Right renal pelvis (tissue), 4 donors: ENCODE measurements around the gene CAMK4. TPM values are rescaled to one million over a fixed set of nuclear protein-coding genes. Genes with fewer than 3 reads are reported as not detected.

Experiments used
- DNase-seq, 4 donors: peaks; one replicate each; pipeline ENCODE4 v3.0.0-alpha.2; 2013; ENCODE audit warnings: low read depth in 4 of 4, low spot score in 3 of 4, missing footprints in 1 of 4
- polyA plus RNA-seq, 4 donors: library from polyadenylated mRNA; unstranded; fragments of 120-200 nt; gene quantifications; one replicate each; pipeline ENCODE4 v1.2.1, GENCODE V29; 2013; ENCODE audit not compliant: insufficient read length in 4 of 4

The CAMK4 gene
- polyA plus RNA-seq, 4 donors = 5.3 to 6.8 (median 5.6) TPM

DNA sequence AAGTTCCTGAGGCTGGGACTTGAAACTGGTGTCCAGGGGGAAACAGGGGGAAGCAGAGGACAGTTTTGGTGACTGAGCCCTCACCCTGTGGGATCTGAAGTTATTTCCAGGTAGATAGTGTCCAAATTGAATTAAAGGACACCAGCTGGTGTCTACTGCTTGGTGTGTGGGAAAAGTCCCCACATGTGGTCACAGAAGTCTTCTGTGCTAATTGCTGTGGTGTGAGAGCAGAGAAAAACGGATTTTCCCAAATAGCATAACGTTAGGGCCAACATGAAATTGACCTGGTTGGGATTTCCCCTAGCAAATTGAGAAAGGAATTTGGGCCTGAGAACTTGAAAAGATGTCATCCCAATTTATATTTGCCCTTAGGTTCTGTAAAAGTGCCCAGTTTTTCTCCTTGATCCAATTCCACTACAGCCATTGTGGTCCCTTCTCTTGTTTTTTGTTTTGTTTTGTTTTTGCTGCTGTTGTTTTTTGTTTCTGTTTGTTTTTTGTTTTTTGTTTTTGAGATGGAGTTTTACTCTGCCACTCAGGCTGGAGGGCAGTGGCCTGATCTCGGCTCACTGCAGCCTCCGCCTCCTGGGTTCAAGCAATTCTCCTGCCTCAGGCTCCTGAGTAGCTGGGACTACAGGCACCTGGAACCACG, 293.8 kb downstream of the CAMK4 start:
- no peak for DNase-seq

DNA sequence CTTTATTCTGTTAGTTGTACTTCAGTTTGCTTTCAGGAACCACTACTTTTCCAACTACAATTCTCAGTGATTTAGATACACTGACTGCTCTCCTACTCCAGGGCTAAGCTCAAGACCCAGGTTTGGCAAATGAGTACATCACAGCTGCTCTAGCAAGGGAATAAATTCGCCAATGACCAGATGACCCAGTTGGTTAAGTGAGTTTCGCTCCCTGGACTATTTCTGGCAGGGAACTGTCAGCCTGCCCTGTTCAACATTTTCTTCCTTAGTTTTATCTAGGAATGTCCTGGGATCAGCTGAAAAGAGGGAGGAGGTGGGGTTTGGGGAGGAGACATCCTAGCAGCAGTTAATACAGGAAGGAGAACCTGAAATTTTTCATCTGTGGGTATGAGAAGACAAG, 294.6 kb downstream of the CAMK4 start:
- no peak for DNase-seq

DNA sequence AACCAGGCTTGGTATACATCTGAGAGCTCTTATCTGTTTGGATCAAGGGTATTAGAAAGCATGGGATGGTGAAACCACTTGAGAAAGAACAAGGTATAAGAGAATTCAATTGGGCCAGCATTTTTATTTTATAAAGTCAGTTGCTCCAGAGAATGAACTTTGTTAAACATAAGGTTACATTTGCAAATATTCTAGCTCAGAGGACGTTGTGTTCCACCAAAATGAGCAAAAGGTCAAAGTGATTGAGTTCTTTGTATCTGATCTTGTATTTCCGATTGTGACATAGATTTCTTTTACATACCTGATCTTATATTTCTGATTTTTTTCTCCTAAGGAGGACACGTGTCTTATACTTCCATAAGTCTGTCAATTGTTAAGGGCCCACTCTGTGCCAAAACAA, 296.7 kb downstream of the CAMK4 start:
- no peak for DNase-seq

DNA sequence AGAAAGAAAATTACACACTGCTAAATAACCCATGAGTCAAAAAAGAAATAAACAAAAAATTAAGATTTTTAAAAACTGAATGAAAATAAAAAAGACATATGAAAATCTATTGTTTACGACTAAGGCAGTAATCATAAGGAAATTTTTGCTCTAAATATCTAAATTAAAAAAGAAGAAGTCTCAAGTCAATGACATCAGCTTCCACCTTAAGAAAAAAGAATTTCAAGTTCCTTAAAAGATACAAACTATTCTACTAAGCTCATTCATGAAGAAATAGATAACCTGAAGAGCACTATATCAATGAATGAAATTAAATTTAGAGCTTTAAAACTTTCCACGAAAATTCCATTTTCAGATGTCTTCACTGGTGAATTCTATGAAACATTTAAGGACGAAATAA, 303.9 kb downstream of the CAMK4 start:
- DNase-seq = no peak

DNA sequence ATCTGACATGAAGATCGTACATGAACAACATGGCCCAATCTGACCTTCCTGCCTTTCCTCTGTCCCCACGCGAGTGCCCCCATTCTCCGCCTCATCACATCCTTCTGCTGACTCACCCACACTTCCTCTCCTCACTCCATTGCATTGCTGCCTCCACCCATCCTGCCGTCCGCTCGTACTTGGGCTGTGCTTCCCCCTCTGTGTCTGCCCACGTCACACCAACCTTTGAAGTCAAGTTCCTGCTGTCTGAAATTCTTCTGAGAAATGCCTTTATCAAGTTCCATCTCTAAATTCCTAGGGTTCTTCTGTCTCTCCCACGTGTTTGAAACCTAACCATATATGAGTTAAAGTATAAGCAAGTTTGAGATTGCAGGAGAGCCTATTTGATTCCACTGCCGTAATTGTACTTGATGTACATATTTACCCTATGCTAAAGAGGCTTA, 306.1 kb downstream of the CAMK4 start:
- DNase-seq = no peak

DNA sequence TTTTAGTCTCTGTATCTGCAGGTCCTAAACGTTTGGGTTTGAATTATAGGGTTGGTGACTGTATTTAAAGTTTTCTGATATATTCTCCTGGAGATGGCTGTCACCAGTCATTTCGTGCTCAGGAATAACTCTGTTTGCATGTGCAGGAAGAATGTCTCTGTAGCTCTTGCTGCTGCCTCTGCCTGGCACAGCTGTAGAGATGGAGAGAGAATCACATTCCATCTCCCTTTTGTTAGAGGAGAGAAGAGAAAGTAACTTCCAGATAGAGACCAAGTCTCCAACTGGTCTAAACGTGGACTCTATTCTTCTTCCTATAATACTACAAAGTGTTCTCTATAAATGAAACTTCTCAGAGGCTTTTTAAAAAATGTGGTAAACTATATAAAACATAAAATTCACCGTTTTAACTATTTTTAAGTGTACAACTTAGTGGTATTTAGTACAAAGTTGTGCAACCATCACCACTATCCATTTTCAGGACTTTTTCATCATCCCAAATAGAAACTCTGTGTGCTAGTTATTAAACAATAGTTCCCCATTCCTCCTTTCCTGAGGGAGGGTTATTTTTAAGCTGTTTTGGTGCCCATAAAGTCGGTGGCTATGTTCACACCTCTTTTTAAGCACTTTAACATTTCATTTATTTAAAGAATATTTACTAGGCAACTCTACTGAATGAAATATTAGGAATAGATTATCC, 308.9 kb downstream of the CAMK4 start:
- DNase-seq = no peak

DNA sequence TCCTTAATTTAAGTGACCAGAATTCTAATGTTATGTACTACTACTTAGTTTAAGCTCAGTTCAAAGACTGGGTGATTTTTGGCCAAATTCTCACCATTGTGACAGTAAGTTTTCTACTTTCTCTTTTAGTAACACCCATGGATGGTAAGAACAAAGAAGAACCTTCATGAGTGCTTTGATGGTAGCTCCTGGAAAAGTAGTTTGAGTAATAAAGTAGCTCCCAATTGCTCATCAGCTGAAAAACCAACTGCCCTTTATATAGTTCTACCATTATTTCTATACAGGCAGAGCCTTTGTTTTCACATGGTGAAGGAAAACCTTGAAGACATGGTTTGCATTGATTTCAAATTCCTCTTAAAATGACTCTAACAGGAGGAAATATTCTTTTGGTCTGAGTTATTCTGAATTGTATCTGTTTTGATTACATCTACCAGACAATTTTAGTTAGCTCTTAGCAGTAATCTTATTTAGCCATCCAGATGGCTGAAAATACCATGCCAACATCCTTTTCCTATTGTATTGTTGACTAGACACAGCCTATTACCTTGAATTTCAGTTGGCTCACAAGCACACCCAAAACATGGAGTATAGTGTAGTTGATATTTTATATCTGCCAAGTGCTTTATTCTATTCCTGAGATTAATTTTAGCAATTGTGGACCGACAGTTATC, 311.8 kb downstream of the CAMK4 start:
- no peak for DNase-seq

DNA sequence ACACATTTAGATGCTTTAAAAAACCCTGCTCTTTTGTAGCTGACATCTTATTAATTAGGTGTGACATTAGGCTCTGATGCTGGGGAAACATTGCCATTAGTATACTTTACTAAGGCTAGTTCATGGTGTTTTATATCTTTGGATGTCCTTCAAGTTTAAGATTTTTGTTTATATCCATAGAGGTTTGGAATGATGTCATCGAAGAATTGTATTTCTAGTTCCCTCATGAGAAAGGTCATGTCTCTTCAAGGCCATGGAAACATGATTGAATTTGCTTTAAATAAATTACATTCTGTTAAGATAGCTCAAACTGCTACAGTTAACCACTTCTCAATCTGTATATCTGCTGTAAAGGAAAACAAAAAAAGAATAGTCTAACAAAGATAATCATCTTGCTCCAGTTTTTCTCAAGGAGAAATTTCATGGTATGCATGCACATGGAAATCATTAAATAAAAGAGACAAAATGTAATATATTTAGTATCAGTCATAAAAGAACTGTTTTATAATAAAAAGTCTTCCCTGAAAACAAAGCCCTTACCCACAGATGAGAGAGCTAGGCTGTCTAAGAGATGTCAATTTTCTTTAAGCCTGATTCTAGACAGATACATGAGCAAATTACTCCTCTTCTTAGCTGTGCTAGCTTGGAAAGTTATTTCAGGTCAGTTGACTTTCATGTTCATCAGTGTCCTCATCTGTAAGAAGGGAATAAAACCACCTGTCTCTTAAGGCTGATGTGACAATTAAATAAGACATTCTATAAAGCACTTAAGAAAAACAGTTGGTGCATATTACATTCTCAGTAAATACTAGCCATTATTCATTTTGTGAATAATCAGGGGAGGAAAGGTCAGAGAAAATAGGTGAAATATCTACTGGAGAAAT, 313.2 kb downstream of the CAMK4 start:
- no peak for DNase-seq

Other genes with a start within 250 kb of the CAMK4 start
- gene TSLP, start 152.7 kb upstream of the CAMK4 start, polyA plus RNA-seq = under 1 TPM; 0.17 to 0.44 (median 0.28) TPM
- gene WDR36, start 132.0 kb upstream of the CAMK4 start, polyA plus RNA-seq = 10 to 100 TPM; 23.1 to 35.5 (median 31.5) TPM